Choroid plexus epithelial cell (primary cell): ENCODE data around the gene UNC13D.
"Not testable (repeated sequence)": the region's sequence is repeated elsewhere in the genome, so short reads cannot be mapped to it uniquely, and the experiment has no call there.

Source experiments
- DNase-seq: peaks from one replicate; pipeline ENCODE4 v3.0.0-alpha.2; 2010; ENCODE audit warnings: low read depth
- H3K4me3 ChIP-seq: 2 replicates; pipeline ENCODE4 v1.5.1; 2011; ENCODE audit warnings: low read depth, mild to moderate bottlenecking, control low read depth, low read length, moderate library complexity
- CTCF ChIP-seq: conservative IDR thresholded peaks from 2 replicates; pipeline ENCODE4 v1.5.1; 2011; ENCODE audit warnings: low read depth, mild to moderate bottlenecking, control low read depth, inconsistent platforms, low read length, moderate library complexity

UNC13D gene

DNA sequence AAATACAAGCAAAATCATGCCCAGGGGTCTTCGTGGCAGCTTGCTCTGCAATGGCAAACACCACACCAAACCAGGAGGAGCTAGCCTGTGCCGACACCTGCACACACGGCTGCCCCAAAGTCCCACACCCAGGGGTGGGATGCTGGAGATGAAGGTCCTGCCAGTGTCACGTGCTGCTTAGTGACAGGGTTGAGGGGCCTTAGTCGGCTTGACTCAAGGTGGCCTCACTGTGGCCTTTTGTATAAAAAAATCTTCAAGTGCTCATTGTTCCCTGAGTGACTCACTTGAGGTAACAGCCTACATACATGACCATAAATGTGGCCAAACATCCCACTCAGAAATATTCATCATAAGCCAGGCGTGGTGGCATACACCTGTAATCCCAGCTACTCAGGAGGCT is 45.2 kb upstream of the UNC13D start:
- no peak overlapping the region for H3K4me3 ChIP-seq
- no peak for TF ChIP-seq CTCF
- no peak for DNase-seq

DNA sequence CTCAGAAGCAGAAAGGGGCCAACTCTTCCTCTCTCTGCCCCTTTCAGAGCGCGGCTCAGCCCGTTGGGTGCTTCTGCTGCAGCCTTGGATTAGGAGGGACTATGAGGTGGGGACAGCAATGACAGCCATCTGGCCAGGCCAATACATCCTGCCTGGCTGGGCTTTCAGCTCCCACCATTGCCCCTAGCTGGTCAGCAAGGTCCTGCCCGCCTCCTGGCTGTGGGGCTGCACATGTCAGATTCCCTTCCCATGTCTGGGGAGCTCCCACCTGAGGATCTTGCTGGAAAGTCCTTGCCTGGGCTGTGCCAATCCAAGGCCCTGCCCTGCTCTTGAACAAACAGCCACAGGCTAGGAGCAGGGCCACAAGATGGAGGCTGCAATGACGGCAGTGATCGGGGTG is 44.3 kb upstream of the UNC13D start:
- no peak overlapping the region for H3K4me3 ChIP-seq
- TF ChIP-seq CTCF, result no peak
- DNase-seq, result no peak

- not testable (repeated sequence) for DNase-seq, H3K4me3 ChIP-seq
Observed at GRCh38 chr17:75885860-75886259, 41.7 kb upstream of the UNC13D start.

DNA sequence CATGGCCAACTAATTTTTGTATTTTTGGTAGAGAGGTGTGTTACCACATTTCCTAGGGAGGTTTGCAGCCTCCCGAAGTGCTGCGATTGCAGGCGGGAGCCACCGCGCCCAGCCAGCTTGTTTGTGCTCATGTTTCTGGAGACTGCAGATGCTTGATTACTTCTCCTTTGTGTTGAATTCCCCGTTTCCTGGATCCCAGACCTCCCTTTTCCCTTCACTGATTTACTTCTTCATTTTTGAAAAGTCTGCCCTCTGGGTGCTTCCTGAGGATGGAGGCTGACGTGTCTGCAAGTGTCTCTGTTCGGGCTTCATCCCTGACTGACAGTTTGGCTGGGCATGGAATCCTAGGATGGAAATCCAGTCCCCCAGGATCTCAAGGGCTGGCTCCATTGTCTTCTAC is 41.2 kb upstream of the UNC13D start:
- no peak overlapping the region for H3K4me3 ChIP-seq
- DNase-seq, result no peak
- TF ChIP-seq CTCF, result no peak

DNA sequence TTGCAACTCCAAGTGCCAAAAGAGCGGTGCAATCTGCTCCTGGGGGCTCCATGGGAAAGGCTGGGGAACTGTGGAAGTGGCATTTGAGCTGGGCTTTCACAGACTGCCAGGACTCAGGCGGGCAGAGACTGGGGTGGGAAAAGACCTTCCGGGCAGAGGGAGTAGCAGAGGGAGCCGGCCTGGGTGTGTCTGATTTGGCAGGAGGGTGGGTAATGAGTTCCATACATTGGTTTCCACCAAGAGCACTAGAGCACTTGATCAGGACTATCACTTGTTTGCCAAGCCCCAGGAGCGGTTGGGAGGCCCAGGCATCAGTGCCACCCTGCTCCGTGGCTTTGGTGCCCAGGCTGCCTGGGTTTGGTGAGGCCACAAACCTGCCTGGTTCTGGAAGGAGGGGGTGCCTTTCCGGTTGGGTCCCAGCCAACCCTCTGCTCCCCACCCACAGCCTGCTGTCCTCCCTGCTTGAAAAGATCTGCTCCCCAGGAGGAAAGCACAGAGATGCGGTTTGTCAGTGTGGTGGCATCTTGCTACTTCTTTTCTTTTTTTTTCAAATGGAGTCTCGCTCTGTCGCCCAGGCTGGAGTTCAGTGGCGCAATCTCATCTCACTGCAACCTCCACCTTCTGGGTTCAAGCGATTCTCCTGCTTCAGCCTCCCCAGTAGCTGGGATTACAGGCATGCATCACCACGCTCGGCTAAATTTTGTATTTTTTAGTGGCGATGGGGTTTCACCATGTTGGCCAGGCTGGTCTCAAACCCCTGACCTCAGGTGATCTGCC is 37.7 kb upstream of the UNC13D start:
- no peak overlapping the region for H3K4me3 ChIP-seq
- TF ChIP-seq CTCF, result no peak
- no peak for DNase-seq

DNA sequence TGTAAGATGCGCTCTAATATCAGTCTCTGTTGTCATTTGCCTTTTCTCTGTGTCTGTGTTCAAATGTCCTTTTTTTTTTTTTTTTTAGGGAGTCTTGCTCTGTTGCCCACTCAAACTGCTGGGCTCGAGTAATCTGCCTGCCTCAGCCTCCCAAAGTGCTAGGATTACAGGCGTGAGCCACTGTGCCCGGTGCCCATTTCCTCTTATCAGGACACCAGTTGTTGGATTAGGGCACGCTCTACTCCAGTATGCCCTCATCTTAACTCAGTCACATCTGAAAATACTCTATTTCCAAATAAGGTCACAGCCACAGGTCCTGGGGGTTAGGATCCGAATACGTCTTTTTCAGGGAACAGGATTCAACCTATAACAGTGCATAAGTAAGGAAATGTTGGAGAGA is 36.1 kb upstream of the UNC13D start:
- DNase-seq, result no peak
- no peak overlapping the region for H3K4me3 ChIP-seq
- TF ChIP-seq CTCF, result no peak

GRCh38 chr17:75878174-75878998 is 34.2 kb upstream of the UNC13D start, which contains the start of gene TRIM47:
TSS of gene TRIM47 (minus strand) at chr17:75878581. CDS start at chr17:75878548, 33 bp downstream.
- H3K4me3 ChIP-seq, result peak within 1 kb of the TSS; percentile 66
- DNase-seq, result peak; percentile 71
- peak; percentile 53 for TF ChIP-seq CTCF
